GM12865 (cell line): ENCODE data around the gene RXRB.
"Not testable (repeated sequence)": the region's sequence is repeated elsewhere in the genome, so short reads cannot be mapped to it uniquely, and the experiment has no call there.

ENCODE experiments used
- DNase-seq: peaks from one replicate; pipeline ENCODE4 v3.0.0; 2010; ENCODE audit warnings: low read depth
- H3K4me3 ChIP-seq: 2 replicates; pipeline ENCODE4 v1.5.1; 2011; ENCODE audit warnings: mild to moderate bottlenecking, low read depth, low read length, control low read depth
- CTCF ChIP-seq: IDR thresholded peaks from 2 replicates; pipeline ENCODE4 v1.5.1; 2011; ENCODE audit warnings: low read length, control low read depth, low read depth, inconsistent platforms; ENCODE audit not compliant: insufficient read depth; ENCODE audit errors: missing control alignments

The RXRB gene

GRCh38 chr6:33156964-33157363 lies 43.5 kb downstream of the RXRB start:
- TF ChIP-seq CTCF: no peak
- DNase-seq: no peak
- H3K4me3 ChIP-seq: no peak overlapping the region

DNA sequence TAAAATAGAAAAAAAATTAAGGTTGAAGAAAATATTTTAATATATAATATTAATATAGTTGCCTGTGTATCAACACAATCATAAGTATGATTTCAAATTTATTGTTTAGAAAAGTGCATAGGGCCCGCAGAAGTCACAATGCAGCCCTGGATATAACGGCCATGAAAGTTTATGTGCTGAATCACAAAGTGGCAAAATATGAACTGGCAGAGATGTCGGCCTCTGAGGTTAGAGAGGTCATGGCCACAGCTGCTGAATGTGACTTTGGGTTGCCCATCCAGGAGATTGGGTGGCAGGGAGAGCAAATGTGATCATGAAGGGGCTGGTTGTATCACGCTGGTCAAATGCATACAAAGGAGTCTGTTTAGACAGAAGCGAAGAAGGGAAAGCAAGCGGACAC lies 43.9 kb downstream of the RXRB start:
- no peak overlapping the region for H3K4me3 ChIP-seq
- no peak for TF ChIP-seq CTCF
- no peak for DNase-seq

DNA sequence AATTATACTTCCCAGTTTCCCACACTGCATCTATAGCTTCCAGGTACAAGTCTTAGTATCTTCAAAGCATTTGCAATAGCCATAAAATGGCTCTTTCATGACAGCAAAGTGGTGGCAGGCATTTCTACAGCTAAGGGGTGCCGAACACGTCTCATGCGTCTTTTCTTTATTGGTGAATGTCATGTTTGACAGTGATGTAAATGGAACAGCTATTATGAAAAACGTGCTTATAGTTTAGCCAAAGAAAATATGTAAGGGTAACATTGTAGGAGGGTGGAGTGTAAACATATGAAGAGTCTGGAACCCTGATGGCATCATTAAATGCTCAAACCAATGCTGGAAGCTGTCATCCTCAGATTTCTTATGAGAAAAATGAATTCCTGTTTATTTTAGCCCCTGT lies 46.1 kb downstream of the RXRB start:
- TF ChIP-seq CTCF: no peak
- no peak for DNase-seq
- H3K4me3 ChIP-seq: no peak overlapping the region

DNA sequence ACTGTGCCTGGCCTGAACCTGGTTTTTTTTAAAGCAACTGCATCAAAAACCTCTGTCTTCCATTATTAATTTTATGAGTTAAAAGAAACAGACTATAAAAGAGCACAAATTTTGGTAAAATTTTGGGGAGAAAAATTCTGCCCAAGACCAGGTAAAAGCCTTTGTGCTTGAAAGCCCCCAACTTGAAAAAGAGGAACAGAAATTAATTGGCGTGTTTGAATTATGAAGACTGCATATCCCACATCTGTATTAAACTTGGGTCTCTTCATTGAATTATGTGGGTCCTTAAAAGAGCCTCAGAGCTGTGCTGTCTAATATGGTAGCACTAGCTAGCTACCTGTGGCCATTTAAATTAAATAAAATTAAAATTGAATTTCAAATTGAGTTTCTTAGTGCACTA lies 49.4 kb downstream of the RXRB start:
- DNase-seq: no peak
- no peak for TF ChIP-seq CTCF
- H3K4me3 ChIP-seq: no peak overlapping the region

DNA sequence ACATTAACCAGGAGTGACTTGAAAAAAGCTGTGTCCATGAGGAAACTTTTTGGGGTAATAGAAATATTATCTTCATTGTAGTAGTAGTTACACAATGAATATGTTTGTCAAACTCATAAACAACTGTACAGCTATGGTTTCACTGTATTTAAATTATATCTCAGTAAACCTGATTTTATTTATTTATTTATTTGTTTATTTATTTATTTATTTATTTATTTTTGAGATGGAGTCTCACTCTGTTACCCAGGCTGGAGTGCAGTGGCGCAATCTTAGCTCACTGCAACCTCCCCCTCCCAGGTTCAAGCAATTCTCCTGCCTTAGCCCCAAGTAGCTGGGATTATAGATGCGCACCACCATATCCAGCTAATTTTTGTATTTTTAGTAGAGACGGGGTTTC lies 49.9 kb downstream of the RXRB start:
- not testable (repeated sequence) for DNase-seq, H3K4me3 ChIP-seq

GRCh38 chr6:33147807-33148666 lies 52.4 kb downstream of the RXRB start:
- peak; percentile 35 for DNase-seq
- TF ChIP-seq CTCF: peak; percentile 68
- H3K4me3 ChIP-seq: no peak overlapping the region

DNA sequence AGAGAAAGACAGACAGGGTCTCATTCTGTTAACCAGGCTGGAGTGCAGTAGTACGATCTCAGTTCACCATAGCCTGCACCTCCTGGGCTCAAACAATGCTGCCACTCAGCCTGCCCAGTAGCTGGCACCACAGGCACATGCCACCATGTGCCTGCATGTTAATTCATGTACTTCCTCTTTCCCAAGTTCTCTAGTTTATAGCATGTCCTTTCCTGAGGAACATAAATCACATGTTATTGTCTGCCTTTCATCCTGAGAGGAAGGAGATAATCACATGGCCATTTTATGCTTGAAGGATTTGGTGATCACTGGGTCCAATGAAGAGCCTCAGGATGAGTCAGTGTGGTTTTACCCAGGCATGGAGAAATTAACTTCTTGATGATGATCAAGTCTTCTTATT lies 56.1 kb downstream of the RXRB start:
- H3K4me3 ChIP-seq: no peak overlapping the region
- no peak for TF ChIP-seq CTCF
- DNase-seq: no peak
